GM10266 (cell line): ENCODE data around the gene C3orf52.
"Not testable (repeated sequence)": the region's sequence is repeated elsewhere in the genome, so short reads cannot be mapped to it uniquely, and the experiment has no call there.

Source experiments
- DNase-seq: peaks from one replicate; pipeline ENCODE4 v3.0.0; 2012; ENCODE audit errors: extremely low spot score
- TF ChIP-seq, protein P1 (sequence below): IDR thresholded peaks from 2 replicates; pipeline ENCODE4 v1.5.1; 2012; ENCODE audit warnings: mild to moderate bottlenecking, low read depth; ENCODE audit not compliant: control insufficient read depth, insufficient read depth; ENCODE audit errors: missing control alignments

The C3orf52 gene, protein sequence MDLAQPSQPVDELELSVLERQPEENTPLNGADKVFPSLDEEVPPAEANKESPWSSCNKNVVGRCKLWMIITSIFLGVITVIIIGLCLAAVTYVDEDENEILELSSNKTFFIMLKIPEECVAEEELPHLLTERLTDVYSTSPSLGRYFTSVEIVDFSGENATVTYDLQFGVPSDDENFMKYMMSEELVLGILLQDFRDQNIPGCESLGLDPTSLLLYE

DNA sequence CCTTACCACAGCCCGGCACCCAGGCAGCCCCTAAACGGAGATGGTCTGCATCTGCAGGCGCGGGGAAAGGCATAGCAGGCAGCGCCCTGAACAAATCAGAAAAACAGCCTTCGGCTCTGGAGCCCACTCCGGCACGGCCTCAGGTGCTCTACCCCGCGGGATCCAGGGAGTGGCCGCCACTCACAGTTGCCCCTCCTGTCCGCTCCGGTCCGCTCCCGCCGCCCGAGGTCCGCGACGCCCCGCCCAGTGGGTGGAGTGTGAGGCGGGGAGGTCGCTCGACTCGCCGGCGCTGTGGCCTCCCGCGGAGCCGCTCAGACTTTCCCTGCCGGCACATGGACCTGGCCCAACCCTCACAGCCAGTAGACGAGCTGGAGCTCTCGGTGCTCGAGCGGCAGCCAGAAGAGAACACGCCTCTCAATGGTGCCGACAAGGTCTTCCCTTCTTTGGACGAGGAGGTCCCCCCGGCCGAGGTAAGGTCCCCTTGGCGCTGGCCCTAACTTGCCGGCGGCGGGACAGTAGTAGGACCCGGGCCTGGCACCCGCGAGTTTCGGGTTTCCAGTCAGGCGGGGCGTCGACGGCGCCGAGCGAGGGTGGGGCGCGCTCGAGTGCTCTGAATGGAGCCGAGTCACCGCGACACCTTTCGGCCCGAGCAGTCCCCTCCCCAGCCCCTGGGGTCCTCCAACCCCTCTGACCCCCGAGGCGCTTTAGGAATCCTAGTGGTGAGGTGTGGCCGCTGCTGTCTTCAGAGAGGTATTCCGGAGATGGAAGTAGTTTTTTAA, at the start of gene C3orf52:
C3orf52 (plus strand) TSS at position 314 of the 779 bp plus-strand sequence; CDS start at position 333, 19 bp downstream.
- TF ChIP-seq, protein P1, sequence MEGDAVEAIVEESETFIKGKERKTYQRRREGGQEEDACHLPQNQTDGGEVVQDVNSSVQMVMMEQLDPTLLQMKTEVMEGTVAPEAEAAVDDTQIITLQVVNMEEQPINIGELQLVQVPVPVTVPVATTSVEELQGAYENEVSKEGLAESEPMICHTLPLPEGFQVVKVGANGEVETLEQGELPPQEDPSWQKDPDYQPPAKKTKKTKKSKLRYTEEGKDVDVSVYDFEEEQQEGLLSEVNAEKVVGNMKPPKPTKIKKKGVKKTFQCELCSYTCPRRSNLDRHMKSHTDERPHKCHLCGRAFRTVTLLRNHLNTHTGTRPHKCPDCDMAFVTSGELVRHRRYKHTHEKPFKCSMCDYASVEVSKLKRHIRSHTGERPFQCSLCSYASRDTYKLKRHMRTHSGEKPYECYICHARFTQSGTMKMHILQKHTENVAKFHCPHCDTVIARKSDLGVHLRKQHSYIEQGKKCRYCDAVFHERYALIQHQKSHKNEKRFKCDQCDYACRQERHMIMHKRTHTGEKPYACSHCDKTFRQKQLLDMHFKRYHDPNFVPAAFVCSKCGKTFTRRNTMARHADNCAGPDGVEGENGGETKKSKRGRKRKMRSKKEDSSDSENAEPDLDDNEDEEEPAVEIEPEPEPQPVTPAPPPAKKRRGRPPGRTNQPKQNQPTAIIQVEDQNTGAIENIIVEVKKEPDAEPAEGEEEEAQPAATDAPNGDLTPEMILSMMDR, result no peak

DNA sequence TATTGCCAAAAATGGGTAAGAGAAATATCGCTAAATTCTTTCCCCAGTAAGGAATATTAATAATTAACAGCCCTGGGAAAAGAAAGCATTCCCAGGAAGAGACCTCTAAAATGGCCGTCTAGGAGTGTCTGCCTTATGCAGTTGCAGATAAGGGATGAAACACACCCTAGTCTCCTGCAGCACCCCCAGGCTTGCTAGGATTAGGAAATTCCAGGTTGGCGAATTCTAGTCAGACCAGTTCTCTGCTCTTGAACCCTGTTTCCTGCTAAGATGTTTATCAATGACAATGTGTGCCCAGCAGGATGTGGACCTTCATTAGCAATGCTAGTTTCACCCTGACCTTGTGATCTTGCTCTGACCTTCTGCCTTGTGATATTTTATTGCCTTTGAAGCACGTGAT, 49.0 kb upstream of the C3orf52 start:
- DNase-seq, result not testable (repeated sequence)

More for the DNA sequence above, at the start of gene C3orf52:
- peak; percentile 82 for DNase-seq

DNA sequence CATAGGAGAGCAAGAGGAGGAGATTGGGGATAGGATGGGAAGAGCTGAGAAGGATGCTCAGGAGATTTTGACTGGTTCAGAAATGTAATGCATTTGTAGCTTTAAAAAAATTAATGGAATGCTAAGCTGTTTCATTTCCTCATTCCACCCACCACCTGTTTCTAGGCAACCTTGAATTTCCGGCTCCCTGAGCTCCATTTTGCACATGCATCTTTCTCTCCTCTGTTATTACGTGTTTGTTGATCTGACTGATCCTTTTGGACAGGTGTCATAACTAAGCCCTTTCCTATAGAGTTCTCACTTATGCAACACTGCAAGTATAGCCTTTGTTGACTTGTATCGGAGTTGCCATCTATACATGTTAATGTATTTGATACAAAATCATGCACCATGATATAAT, 47.3 kb upstream of the C3orf52 start:
- TF ChIP-seq, protein P1, result no peak
- DNase-seq, result peak; percentile 8

DNA sequence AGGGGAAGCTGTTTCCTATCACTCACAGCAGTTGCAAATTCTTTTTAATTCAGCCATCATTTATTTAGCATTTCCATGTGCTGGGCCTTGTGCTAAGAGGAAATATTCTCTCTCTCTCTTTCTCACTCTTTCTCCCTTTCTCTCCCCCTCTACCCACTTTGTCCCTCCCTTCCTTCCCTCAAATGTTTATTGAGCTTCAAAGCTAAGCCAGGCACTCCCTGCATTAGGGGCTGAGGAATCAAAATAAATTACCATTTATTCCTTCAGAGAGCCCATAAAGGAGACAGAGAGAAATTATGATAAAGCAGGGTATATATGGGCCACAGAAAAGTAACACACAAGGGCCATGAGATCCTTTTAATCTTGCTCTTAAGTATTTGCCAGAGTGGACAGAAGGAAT, 44.9 kb upstream of the C3orf52 start:
- TF ChIP-seq, protein P1, result no peak
- DNase-seq, result no peak

- DNase-seq, result no peak
- TF ChIP-seq, protein P1, result no peak
These were observed 43.3 kb upstream of the C3orf52 start for GRCh38 chr3:112042842-112043280.

DNA sequence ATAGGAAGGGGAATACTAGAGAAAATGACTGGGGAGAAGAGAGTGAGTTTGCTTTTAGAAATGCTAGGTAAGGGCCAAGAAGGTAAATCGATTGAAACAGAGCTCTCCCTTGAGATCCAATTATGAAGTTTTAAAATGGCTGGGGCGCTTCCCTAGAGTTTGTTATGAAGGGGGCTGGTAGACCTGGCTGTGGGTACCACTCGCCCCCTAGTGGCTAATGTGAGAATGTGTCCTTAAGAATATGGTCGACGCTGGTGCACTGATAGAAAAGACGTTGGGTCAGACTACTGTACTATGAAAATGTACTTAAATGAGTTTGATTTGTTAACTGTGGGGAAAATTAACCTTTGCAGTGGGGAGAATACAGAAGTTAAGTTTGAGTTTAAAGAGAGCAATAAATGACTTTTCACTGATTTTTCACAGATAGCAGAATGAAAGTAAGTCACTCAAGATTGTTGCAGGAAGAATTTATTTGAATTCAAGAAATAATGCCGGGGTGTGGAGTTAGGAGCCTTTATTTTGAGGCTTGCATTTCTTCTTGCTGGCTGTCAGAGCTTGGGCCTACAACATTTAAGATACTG, 42.5 kb upstream of the C3orf52 start:
- DNase-seq, result peak; percentile 63
- TF ChIP-seq, protein P1, result peak; percentile 84

DNA sequence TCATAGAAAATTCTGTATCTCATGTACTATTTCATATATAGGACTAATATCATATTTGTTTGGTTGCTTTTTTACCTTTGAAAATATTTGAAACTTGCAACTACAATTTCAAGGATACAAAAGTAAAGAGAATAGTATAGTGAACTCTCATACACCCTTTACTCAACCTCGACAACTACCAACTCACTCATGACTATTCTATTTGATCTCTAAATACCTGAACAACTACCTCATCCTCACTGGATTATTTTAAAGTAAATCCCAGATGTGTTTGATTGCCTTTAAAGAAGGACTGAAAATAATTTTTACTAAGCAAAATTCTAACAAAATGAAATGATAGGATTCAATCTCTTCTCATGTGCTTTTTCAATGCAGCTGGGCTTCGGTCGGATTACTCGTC, 39.6 kb upstream of the C3orf52 start:
- TF ChIP-seq, protein P1, result no peak
- DNase-seq, result no peak
